HG02884 (cell line): ENCODE measurements around the gene ACTRT2.

ENCODE experiments used
- ATAC-seq: cut with Tn5 transposase; IDR thresholded peaks from one replicate; pipeline ENCODE4 v1.9.1; 2021; ENCODE audit warnings: mild to moderate bottlenecking, moderate library complexity; ENCODE audit not compliant: unreplicated experiment

ACTRT2 gene

DNA sequence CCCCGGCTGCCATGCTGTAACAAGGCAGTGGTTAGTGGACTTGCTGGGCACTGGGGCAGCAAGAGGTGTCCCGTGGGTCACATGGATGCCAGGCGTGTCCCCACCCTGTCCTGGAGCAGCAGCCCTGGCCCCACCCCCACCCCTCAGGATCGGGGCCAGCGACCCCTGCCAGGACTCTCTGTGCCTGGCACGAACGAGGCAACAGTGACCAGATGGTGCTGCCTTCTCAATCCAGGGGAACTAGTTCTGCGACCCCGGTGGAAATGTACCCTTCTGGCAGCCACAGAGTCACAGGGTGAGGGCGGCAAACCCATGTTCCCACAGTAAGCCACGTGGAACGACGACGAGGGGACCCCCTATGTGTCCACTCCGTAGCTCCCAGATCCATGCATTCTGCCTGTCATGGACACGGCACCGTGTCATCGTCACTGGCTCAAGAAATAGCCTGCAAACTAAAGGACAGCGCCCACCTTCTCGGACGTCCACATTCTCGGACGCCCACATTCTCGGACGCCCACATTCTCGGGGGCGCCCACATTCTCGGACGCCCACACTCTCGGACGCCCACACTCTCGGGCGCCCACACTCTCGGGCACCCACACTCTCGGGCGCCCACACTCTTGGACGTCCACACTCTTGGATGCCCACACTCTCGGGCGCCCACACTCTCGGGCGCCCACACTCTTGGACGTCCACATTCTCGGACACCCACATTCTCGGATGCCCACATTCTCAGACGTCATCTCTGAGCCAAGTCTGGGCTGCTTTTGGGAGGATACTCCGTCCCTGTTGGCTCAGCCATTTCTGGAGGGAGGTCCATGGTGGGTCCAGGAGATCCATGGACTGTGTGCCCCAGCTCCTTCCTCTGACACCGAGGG lies 19.6 kb upstream of the ACTRT2 start:
- no peak for ATAC-seq

DNA sequence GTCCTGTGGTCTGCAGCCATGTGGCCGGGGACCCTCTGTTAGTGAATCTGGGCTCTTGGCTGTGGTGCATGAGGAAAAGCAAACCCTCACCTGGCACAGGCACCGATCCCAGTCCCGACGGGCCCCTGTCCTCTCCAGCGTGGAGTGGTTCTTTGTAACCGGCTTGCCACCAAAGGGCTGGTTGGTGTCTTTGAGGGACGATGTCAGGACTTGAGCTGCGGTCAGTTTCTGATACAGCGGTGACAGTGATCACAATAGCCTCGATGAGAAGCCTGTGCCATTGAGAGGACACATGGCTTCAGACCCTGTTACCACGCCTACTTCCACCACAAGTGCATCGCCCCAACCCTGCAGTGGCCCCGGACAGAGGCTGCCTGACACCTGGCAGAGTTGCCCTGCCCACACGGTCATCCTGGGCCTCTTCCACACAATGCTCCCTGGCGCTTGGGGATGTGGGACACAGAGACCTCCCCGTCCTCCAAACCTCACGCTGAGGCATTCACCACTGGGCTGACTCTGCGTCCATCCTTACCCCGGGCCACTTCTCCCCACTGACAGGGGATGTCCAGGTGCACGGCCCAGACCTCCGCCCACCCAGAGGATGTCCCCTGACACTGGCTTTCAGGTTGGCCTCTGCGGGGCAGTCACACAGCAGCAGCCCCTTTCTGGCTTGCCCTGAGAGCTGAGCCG lies 18.8 kb upstream of the ACTRT2 start:
- no peak for ATAC-seq

DNA sequence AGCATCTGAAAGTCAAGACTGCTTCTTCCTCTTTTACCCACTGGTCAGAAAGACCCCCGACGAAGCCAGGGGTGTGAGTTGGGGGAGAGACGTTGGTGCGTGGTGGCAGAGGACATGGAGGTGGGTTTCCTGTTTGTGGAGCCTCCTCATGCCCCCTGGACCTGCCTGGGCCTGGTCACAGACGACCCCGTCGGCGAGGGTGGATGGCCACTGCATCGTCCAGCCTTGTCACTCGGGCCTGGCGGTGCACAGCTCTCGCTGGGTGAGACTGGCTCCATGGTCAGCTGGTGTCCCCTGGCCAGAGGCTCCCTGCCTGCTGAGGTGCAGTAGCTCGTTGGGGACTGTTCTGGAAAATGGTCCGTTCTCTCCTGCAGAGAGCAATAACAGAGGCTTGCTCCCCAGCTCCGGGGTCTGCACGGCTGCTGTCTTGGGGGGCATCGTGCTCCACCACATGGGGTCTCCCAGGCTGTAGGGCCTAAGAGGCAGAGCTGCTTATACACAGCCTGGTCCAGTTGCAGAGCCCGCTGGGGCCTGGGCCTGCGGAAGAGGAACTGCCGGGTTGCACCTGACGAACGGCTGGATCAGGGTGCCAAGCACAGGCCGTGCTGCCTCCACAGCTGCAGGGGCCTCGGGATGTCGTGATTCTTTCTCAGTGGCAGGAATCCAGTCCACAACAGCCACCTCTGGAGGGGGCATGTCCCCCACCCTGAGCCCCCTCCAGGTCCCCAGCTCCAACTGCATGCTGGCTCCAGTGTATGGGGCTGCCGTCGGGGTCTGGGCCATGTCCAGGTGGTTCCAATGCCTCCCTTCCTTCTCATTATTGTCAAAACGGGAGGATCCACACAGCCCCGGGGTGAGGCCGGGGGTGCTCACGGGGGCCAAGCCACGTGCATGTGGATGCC lies 18.0 kb upstream of the ACTRT2 start:
- no peak for ATAC-seq

DNA sequence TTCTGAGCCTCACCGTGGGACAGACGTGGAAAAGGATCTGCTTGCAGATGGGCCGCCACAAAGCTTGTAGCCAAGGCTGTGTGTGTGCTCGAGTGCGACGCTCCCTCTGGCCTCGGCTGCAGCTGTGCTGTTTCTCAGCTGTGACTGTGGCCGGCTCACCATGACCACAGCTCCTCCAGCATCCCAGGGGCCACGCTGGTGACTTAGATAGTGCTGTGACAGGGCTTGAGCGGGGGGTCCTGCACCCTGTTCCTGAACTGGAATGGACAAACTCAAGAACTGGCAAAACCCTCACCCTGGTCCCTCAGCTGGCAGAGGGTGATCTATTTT lies 17.4 kb upstream of the ACTRT2 start:
- no peak for ATAC-seq

DNA sequence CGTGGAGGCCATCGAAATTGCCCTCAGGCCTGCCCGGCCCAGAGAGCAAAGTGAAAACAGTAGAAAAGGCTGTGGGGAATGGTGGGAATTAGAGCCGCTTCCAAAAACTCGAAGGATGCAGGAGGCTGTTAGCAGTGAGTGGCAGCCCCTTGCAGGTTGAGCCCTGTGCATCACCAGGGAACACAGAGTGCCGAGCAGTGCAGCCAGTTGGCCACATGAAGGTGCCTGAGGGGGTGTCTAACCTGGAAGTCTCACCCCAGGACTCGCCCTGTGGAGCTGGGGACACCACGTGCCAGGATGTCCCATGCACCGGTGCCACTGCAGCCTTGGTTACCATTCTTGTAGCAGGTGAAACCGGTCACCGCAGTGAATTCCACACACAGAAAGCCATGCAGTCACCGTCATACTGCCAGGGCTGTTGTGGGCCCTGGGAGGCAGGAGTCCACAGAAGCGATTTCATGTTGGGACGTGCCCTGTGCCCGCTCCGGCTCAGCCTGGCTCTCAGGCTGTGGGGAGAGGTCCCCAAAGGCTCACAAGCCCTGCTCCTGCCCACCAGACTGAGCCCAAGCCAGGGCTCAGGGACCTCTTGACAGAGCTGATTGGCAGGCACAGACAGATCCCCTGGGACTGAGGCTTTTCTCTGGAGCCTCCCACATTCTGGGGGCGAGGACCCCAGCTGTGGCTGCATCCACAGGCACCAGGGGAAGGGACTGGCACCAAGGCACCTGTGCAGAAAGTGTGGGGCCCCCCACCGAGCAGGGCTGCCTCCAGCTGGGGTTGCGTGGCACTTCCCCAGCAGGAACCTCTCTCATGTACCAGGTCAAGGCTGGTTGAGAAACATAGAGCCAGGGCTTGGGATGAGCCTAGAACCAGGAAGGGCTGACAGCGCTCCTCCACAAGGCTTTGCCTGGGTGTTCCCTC lies 16.7 kb upstream of the ACTRT2 start:
- ATAC-seq, result no peak

DNA sequence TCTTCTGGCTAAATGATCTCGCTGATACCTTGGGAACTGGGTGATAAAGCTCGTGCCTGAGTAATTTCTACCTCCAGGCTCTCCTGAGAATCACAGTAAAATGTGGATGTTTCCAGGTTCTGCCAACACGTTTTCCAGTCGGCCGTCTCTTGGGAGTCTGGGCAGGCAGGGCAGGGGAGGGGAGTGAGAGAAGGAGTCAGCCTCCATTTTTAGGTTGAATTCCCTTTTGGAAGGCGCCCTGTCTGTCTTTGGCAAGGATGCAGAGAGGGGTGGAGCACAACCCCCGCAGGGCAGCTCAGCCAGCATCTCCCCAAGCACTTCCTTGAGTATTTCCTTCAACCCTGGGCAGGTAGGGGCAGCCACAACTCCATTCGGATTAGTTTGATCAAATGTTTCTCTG lies 15.5 kb upstream of the ACTRT2 start:
- ATAC-seq, result no peak

DNA sequence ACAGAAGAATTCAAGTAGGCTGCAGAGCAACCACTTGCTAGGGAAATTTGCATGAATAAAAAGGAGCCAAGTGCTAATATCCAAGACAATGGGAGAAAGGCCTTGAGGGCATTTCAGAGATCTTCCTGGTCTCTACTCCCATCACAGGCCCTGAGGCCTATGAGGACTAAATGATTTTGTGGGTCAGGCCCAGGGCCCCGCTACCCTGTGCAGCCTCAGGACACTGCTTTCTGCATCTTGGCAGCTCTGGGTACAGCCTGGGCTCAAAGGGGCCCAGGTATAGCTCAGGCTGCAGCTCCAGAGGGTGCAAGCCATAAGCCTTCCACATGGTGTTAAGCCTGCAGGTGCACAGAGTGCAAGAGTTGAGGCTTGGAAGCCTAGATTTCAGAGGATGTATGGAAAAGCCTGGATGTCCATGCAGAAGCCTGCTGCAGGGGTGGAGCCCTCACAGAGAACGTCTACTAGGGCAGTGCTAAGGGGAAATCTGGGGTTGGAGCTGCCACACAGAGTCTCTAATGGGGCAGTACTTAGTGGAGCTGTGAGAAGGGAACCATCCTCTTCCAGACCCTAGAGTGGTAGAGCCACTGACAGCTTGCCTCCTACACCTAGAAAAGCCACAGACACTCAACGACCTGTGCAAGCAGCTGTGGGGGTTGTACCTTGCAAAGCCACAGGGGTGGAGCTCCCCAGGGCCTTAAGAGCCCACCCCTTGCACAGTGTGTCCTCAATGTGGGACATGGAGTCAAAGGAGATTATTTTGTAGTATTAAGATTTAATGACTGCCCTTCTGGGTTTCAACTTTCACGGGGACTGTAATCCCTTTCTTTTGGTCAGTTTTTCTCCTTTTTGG lies 13.7 kb upstream of the ACTRT2 start:
- no peak for ATAC-seq

DNA sequence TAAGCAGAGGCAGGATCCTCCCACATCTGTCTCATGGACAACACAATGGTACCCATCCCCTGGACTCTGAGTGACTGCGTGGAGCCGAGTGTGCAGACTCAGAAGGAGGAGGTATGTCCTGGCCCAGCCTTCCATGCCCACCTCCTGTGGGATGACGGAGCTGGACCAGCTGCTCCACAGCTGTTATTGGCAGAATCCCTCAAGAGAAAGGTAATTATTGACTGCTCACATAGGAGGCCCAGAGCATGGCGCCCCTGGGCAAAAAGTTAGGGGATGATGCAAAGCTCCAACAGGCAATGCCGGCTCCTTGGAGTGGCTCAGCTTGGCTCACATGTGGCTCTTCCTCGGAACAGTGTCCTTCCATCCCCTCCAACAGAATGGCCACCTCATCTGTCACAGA lies 12.2 kb upstream of the ACTRT2 start:
- no peak for ATAC-seq

DNA sequence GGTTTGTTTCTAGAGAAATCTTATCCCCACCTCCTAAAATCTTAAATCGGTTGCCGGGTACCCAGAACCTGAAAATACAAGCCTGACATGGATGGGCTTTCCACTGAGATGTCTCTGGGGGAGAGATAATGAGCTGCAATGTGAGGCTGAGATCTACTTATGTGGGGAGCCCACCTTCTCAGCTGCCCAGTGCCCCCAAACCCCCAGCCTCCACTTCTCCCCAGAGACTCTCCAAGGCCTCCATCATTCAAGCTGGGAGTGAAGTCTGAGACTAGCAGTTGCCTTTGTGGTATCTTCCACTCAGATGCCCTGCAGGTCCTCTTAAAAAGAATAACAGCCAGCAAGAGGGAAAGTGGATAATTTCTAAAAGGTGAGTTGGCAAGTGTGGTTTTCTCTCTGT lies 11.7 kb upstream of the ACTRT2 start:
- ATAC-seq, result no peak

DNA sequence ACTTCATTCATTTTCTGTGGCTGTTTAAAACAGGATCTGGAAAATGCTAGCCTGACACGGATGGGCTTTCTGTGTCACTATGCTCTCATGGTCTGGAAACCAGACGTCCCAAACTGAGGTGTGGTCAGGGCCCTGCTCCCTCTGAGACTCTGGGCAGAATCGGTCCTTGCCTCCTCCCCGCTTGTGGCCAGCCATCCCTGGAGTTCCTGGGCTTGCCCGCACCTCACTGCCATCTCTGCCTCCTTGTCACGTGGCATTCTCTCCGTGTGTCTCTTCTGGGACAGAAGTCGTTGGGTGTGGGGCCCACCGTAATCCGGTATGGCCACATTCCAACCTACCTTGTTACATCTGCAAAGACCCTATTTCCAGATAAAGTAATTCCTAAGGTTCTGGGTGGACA lies 10.1 kb upstream of the ACTRT2 start:
- ATAC-seq, result no peak

DNA sequence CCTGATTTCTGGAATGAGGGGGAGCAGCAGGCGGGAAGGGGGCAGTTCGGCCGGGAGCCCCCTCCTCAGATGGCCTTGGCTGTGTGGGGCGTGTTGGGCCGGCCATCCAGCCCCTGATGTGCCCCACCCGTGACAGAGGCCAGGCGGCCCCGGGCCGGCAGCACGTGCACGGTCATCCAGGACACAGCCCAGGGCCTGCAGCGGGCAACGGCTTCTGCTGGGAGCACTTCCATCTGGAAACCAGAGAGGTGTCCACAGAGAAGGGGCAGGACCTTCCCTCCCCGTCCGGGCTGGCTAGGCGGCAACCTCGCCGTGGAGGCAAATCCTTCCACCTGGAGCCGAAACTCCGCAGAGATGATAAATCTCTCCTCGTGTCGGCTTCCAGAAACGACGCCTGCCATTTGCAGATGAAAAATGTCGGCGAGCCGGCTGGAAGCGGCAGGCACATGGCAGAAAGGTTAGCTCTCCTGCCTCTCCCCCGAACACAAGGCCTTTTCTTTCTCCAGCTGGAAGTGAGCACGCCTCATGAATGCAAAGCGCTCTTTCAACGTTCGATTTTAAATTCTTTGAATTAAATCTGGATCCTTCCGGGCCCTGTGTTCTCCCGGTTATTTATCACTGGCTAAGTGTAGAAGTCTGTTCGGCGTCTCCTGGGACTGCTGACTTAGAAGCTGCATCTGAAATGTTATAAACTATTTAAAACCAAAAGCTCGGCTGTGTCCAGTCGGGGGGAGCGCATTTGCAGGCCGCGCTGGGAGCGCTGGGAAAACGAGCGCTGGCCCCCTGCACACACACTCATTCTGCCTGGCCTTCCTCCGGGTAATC lies 9.4 kb upstream of the ACTRT2 start:
- ATAC-seq, result no peak

DNA sequence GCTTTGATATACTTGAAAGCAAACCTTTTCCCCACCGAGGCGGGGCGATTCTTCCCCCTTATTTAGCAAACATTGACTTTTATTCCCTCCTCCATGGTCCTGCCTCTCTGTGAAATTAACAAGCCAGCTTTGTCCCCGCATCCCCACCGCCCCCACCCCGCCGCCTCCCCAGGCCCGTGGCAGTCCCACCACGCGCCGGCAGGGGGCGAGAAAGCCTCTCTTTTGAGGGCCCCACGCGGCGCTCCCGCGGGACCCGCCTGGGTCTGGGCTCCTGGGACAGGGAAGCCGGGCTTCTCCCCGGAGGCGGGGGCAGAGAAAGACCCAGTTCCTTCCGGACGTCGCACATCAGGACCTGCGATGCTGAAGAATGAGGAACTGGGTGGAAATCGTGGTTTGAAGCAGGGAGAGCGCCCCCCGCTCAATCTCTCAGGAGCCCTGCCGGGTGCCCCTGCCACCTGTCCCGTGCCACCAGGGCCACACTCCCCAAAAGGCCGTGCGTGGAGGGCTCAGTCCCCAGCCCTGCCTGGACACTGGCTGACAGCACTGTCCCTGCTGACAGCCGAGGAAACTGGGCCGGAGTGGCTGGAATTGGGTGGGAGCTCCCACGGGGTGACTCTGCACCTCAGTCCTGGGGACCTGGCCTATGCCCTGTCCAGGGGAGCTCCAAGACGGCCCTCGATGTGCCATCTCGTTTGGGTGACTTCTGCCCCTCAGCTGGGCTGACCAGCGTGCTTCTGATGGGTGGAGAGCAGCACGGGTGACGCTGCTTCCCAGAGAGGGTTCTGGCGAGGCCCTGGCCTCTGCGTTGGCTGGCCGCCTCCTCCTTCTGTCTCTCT lies 8.6 kb upstream of the ACTRT2 start:
- ATAC-seq, result no peak

DNA sequence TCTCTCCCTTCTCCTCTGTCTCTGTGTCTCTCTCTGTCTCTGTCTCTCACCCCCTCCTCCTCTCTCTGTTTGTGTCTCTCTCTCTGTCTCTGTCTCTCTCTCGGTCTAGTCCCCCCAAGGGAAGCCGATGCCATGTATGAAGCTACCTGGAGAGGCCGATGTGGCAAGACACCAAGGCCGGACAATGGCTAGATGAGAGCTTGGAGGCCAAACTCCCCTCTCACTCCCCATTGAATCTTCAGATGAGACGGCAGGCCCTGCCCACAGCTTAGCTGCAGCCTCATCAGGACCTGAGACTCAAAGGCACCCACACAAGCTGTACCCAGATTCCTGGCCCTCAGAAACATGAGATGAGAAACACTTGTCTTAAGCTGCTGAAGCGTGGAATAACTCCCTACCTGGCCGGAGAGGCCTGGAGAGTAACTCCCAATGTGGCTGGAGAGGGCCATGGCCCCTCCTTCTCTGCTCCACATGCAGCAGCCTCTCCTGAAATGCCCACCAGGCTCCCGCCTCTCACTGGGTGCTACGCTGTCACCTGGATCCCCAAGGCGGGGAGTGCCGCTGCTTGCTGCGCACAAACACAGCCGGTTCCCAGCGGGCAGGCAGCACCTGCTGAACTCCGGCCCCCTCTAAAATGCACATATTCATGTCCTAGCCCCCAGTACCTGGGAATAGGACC lies 7.8 kb upstream of the ACTRT2 start:
- ATAC-seq, result no peak

DNA sequence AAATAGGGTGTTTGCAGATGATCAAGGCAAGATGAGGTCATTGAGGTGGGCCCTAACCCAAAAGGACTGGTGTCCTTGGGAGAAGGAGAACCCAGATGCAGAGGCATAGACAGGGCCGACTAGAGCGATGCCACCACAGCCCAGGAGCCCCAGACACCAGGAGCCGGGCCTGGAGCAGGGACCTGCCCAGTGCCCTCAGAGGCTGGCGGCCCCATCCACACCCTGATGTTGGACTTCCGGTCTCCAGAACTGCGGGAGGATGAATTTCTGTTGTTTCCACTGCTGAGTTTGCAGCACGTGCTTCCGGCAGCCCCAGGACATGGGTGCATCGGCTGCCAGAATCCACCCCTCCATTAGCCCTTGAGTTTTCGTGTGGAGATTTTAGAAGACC lies 7.2 kb upstream of the ACTRT2 start:
- ATAC-seq, result no peak

DNA sequence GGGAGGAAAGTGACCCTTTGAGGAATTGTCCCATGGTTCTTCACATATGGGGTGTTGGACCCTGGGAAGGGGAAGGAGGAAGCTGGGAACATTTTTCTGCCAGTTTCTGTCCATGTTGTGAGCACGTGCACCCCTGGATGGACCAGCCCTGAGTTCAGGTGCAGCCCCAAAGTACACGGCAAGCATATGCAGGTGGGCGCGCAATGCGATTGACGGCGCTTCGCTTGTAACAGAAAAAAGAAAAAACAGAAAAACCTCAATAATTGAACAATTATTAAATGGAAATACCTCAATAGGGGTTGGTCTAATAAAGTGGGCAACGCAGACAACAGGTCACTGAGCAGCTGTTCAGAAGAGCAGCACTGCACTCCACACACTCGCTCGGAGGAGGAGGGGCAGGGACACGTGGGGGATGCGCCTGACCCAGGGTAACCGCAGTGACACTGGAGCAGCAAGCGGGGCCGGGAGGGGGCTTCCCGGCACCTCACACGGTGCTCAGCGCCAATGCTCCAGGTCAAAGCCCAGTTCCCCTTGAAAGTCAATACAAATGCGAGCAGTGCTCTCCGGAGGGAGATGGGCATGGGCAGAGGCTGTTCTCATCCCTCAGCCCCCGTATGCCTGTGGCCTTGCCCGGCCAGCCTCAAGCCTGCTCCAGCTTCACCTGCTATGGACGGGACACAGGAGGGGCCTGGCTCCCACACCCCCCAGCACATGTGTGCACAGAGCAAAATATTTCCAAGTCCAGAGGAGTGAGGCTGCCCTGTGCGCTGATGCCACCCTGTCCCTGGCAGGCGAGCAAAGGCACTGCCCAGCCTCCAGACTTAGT lies 6.6 kb upstream of the ACTRT2 start:
- no peak for ATAC-seq

DNA sequence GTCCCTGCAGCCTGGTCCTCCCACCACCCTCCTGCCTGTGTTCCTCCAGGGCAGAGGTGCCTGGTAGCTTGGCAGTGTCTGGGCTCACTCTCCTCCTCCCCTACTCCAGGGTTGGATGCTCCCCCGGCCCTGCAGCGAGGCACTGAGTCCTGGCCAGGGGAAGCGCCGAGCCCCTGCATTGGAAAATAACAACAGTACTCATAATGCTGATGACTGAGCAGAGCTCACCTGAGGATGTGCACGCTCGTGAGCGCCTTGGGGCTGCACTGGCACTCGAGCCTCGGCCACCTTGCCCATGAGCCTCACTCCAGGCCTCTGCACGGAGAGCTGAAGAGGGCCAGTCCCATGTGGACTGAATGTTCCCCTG lies 6.0 kb upstream of the ACTRT2 start:
- no peak for ATAC-seq

DNA sequence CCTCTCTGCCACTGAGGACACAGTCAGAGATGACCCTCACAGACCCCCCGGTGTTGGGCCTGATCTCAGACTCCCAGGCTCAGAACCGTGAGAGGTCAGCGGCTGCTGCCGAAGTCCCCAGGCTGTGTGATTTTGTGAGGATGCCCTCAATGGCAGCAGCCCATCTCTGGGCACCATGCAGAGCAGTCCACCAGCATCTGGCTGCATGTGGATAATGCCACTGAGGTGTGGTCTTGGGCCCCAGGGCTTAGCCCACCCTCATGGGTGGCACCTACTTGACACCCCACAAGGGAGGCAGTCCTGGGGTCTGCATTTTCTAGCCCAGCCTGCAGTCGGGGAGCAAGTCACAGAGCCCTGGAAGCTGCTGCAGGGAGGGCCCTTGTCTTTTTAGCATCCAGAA lies 5.5 kb upstream of the ACTRT2 start:
- ATAC-seq, result no peak
